ENCODE results near the gene HEATR5B. TPM values are rescaled to one million over a fixed set of nuclear protein-coding genes. Genes with fewer than 3 reads are reported as not detected.
"Not testable (repeated sequence)": the region's sequence is repeated elsewhere in the genome, so short reads cannot be mapped to it uniquely, and the experiment has no call there.

Gene HEATR5B
- total RNA-seq, 1 experiment from 2014 or later: 14.5 TPM

DNA sequence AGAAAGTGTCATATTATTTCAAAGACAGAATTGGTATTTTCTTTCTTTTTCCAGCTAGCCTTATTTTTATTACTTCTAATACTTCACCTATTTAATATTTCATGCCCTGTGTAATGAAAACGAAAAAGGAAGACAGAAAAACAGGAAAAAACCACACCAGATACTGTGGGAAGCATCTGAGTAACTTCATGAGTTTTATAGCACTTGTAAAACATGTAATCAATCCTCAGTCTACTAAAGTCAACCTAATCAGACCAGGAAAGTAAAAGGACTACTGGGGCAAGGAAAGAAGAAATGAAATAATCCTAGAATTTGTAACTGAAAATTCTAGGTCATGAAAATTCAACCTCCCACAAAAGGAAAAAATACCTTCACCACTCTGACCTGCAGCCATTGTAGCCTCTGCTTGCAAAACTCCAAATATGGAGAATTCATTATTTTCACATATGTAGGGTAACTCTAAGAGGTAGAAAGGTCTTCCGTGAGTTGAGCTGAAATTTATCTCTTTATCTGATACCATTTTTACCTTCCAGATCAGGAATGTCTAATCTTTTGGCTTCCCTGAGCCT, 83.1 kb downstream of the HEATR5B start:
- POLR2A ChIA-PET: interaction anchor here (0.6 to 1.1 kb wide), 2 partner anchors 20 to 24 kb away, joined by 3 read pairs; no protein-coding TSS in a partner anchor
- intact Hi-C loops (cut with micrococcal nuclease): loop anchor here (10.0 kb wide), 1 partner anchor 126 kb away; no protein-coding TSS in a partner anchor

DNA sequence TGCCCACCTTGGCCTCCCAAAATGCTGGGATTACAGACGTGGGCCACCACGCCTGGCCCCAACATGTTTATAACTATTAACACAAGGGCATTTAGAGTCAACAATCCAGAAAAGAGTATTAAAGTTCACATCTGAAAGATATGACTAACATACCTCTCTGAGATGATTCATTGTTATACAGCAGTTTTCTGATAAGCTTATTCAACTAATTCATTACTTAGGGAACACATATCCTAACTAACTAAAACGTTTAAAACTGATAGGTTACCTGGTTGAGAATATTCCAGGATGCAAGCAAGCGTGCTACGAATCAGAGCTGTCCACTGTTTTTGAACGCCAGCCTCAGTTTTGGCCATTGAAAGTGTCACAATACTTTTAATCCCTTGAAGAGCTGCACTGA, 83.9 kb downstream of the HEATR5B start:
- H3K4me1 Mint-ChIP-seq (ENCODE audit: insufficient read depth, unreplicated experiment): no peaks in the 10 kb centered on the region

More for the DNA sequence above, 83.1 kb downstream of the HEATR5B start:
- BruUV-seq (replicated peaks): no TSS peak
- Mint-ChIP-seq H3K9me3 (ENCODE audit: unreplicated experiment) (no peaks in the 10 kb centered on the region), H3K36me3 (ENCODE audit: insufficient read depth, unreplicated experiment) (peaks cover 75% of the 10 kb centered on the region), H3K27me3 (ENCODE audit: insufficient read depth, unreplicated experiment) (no peaks in the 10 kb centered on the region), H3K27ac (ENCODE audit: low read depth, unreplicated experiment) (no peak overlapping the region), H3K4me1 (ENCODE audit: insufficient read depth, unreplicated experiment) (no peaks in the 10 kb centered on the region), H3K4me3 (ENCODE audit: unreplicated experiment) (no peak overlapping the region)
- CTCF ChIA-PET: interaction anchor here (0.6 to 1.1 kb wide), 3 partner anchors 28 to 248 kb away, joined by 3 to 6 read pairs (median 5); no protein-coding TSS in a partner anchor
- DNase-seq (ENCODE audit: unreplicated experiment): no peak
- TF ChIP-seq, protein P1, sequence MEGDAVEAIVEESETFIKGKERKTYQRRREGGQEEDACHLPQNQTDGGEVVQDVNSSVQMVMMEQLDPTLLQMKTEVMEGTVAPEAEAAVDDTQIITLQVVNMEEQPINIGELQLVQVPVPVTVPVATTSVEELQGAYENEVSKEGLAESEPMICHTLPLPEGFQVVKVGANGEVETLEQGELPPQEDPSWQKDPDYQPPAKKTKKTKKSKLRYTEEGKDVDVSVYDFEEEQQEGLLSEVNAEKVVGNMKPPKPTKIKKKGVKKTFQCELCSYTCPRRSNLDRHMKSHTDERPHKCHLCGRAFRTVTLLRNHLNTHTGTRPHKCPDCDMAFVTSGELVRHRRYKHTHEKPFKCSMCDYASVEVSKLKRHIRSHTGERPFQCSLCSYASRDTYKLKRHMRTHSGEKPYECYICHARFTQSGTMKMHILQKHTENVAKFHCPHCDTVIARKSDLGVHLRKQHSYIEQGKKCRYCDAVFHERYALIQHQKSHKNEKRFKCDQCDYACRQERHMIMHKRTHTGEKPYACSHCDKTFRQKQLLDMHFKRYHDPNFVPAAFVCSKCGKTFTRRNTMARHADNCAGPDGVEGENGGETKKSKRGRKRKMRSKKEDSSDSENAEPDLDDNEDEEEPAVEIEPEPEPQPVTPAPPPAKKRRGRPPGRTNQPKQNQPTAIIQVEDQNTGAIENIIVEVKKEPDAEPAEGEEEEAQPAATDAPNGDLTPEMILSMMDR (IDR thresholded peaks at IDR 0.05; ENCODE audit: unreplicated experiment): no peak

DNA sequence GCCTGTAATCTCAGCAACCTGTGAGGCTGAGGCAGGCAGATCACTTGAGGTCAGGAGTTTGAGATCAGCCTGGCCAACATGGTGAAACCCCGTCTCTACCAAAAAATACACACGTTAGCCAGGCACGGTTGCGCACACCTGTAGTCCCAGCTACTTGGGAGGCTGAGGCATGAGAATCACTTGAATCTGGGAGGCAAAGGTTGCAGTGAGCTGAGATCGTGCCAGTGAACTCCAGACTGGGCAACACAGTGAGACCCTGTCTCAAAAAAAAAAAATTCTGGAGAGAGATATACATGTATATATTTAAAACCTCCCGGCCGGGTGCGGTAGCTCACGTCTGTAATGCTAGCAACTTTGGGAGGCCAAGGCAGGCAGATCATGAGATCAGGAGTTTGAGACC, 84.8 kb downstream of the HEATR5B start:
- intact Hi-C loops (cut with micrococcal nuclease); H3K4me1 Mint-ChIP-seq (ENCODE audit: insufficient read depth, unreplicated experiment); H3K27me3 Mint-ChIP-seq (ENCODE audit: insufficient read depth, unreplicated experiment); BruUV-seq (replicated peaks); H3K27ac Mint-ChIP-seq (ENCODE audit: low read depth, unreplicated experiment); H3K9me3 Mint-ChIP-seq (ENCODE audit: unreplicated experiment); DNase-seq (ENCODE audit: unreplicated experiment); POLR2A ChIA-PET; H3K4me3 Mint-ChIP-seq (ENCODE audit: unreplicated experiment): not testable (repeated sequence)
- peaks cover 70% of the 10 kb centered on the region for H3K36me3 Mint-ChIP-seq (ENCODE audit: insufficient read depth, unreplicated experiment)
- CTCF ChIA-PET: interaction anchor here (1.2 kb wide), 1 partner anchor 230 kb away, joined by 3 read pairs; no protein-coding TSS in a partner anchor

More for the DNA sequence above, 83.9 kb downstream of the HEATR5B start:
- H3K9me3 Mint-ChIP-seq (ENCODE audit: unreplicated experiment): no peaks in the 10 kb centered on the region
- DNase-seq (ENCODE audit: unreplicated experiment): no peak
- CTCF ChIA-PET: interaction anchor here (0.6 to 1.2 kb wide), 2 partner anchors 231 to 249 kb away, joined by 3 to 6 read pairs; no protein-coding TSS in a partner anchor
- no peak overlapping the region for H3K27ac Mint-ChIP-seq (ENCODE audit: low read depth, unreplicated experiment)
- TF ChIP-seq, protein P1 (IDR thresholded peaks at IDR 0.05; ENCODE audit: unreplicated experiment): no peak
- POLR2A ChIA-PET: interaction anchor here (0.5 to 1.1 kb wide), 3 partner anchors 19 to 70 kb away, joined by 3 read pairs; no protein-coding TSS in a partner anchor
- no TSS peak for BruUV-seq (replicated peaks)
- H3K4me3 Mint-ChIP-seq (ENCODE audit: unreplicated experiment): no peak overlapping the region
- H3K27me3 Mint-ChIP-seq (ENCODE audit: insufficient read depth, unreplicated experiment): no peaks in the 10 kb centered on the region
- H3K36me3 Mint-ChIP-seq (ENCODE audit: insufficient read depth, unreplicated experiment): peaks cover 70% of the 10 kb centered on the region
- intact Hi-C loops (cut with micrococcal nuclease): loop anchor here (10.0 kb wide), 1 partner anchor 126 kb away; no protein-coding TSS in a partner anchor

DNA sequence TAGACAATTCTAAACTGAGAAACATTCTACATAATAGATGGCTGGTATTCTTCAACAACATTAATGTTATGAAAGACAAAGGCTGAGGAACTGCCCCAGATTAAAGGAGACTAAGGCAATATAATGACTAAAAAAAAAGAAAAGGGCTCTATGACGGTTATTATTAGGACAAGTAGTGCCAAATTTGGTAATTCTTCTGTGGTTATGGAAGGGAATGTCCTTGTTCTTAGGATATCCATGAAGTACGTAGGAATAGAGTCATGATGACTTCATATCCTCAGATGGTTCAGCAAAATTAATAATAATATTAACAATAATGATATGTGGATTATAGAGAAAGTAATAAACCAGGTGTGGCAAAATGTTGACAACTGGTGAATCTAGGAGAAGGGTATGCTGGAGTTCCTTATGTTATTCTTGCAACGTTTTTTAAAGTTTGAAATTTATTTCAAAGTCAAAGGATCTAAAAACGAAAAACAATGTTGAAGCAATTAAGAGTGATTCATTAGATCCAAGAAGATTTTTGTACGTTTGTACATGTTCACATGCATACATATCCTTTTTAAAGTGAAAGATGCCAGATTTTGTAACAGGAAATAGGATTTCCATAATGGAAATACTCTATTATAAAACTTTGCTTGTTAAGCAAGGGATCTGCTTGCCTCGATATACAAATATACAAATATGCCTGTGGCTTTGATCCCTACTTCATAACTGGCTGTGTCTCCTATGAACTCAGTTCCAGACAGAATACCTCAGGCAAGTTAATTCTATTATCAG, 90.1 kb downstream of the HEATR5B start:
- DNase-seq (ENCODE audit: unreplicated experiment): no peak
- H3K27ac Mint-ChIP-seq (ENCODE audit: low read depth, unreplicated experiment): no peak overlapping the region
- H3K9me3 Mint-ChIP-seq (ENCODE audit: unreplicated experiment): no peaks in the 10 kb centered on the region
- BruUV-seq (replicated peaks): no TSS peak
- POLR2A ChIA-PET: no interaction called here
- intact Hi-C loops (cut with micrococcal nuclease): no loop called here
- no peaks in the 10 kb centered on the region for H3K4me1 Mint-ChIP-seq (ENCODE audit: insufficient read depth, unreplicated experiment)
- no peak overlapping the region for H3K4me3 Mint-ChIP-seq (ENCODE audit: unreplicated experiment)
- H3K27me3 Mint-ChIP-seq (ENCODE audit: insufficient read depth, unreplicated experiment): no peaks in the 10 kb centered on the region
- TF ChIP-seq, protein P1 (IDR thresholded peaks at IDR 0.05; ENCODE audit: unreplicated experiment): no peak
- peaks cover 38% of the 10 kb centered on the region for H3K36me3 Mint-ChIP-seq (ENCODE audit: insufficient read depth, unreplicated experiment)
- CTCF ChIA-PET: interaction anchor here (0.6 to 1.7 kb wide), 3 partner anchors 10 to 18 kb away, joined by 3 to 10 read pairs (median 4); no protein-coding TSS in a partner anchor
